ENCODE data around the gene CPA2. TPM values are rescaled to one million over a fixed set of nuclear protein-coding genes. Genes with fewer than 3 reads are reported as not detected.
"Not testable (repeated sequence)": the region's sequence is repeated elsewhere in the genome, so short reads cannot be mapped to it uniquely, and the experiment has no call there.

CPA2 gene
- total and polyA plus RNA-seq, 2 experiments from 2014 or later = 198 to 303 TPM

DNA sequence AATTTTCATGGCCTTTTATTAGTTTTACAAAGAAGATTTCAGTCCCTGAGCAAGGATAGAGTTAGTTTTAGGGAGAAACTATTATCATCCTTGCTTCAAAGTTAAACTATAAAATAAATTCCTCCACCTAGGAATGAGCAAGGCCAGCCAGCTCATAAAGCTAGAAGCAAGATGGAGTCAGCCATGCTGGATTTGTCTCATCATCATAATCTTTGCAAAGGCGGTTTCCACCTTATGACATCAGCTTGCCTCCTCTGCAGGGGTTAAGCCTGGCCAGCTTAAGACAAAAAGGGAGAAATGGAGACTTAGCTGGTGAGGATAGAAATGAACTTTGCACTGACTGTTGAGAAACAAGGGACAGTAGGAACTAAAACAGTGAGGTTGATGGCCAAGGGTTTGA is 40.3 kb upstream of the CPA2 start:
- Histone ChIP-seq H3K4me1 (ENCODE audit: insufficient read depth) (peaks cover 21% of the 10 kb centered on the region), H3K79me2 (no peaks in the 10 kb centered on the region), H3K36me3 (replicated peaks; ENCODE audit: insufficient read depth, low read depth) (no peaks in the 10 kb centered on the region), H2AFZ (no peak overlapping the region), H4K20me1 (ENCODE audit: insufficient read depth, poor library complexity, severe bottlenecking) (no peaks in the 10 kb centered on the region), H3K4me2 (no peak overlapping the region), H3K9me2 (replicated peaks; ENCODE audit: insufficient read depth) (no peaks in the 10 kb centered on the region), H3K9me3 (ENCODE audit: low read depth) (no peaks in the 10 kb centered on the region), H3K27ac (no peak overlapping the region), H3K27me3 (no peaks in the 10 kb centered on the region), H3K4me3 (no peak overlapping the region)
- no peak for DNase-seq (ENCODE audit: low spot score)
- 96% methylated on average over 1 of the region's 1 CpG for WGBS (ENCODE audit: low lambda C conversion rate, missing lambda C conversion rate)
- no peak for TF ChIP-seq EZH2 (IDR thresholded peaks at IDR 0.05; ENCODE audit: borderline replicate concordance)
- TF ChIP-seq, protein P1, sequence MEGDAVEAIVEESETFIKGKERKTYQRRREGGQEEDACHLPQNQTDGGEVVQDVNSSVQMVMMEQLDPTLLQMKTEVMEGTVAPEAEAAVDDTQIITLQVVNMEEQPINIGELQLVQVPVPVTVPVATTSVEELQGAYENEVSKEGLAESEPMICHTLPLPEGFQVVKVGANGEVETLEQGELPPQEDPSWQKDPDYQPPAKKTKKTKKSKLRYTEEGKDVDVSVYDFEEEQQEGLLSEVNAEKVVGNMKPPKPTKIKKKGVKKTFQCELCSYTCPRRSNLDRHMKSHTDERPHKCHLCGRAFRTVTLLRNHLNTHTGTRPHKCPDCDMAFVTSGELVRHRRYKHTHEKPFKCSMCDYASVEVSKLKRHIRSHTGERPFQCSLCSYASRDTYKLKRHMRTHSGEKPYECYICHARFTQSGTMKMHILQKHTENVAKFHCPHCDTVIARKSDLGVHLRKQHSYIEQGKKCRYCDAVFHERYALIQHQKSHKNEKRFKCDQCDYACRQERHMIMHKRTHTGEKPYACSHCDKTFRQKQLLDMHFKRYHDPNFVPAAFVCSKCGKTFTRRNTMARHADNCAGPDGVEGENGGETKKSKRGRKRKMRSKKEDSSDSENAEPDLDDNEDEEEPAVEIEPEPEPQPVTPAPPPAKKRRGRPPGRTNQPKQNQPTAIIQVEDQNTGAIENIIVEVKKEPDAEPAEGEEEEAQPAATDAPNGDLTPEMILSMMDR (IDR thresholded peaks at IDR 0.05; ENCODE audit: poor library complexity) = no peak
- TF ChIP-seq EZH2phosphoT487 (IDR thresholded peaks at IDR 0.05; ENCODE audit: low read depth, severe bottlenecking, unreplicated experiment) = no peak

DNA sequence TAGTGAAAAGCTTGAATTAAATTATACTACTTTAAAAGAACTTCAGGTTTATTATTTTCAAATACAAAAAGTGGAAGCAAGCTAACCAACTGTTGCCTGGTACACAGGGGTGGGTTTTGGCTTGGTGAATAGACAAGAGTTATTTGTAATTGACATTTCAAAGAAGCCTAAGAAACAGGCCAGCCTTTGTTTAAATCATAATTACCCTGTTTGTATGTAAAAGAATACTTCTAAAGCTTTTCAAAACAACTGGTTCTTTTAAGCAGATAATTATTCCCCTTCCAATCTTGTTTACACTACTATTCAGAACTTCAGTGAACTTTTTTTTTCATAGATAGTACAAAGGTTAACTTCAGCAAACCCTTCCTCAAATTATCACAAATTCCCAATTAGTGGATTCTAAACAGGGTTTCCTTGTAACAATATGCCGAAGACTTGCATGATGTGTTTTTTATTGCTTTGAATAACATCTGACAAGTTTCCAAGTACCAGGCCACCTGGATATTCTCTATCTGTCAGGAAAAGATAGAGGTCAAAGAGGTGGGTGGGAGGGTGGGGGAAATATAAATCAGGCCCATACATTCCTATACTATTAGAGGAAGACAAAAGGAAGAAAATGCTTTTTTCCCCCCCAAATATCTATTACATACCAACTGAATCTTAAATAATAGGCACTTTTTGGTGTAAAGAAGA is 38.6 kb upstream of the CPA2 start:
- Histone ChIP-seq H3K79me2 (no peaks in the 10 kb centered on the region), H3K4me2 (peak overlapping the region; percentile 26), H3K4me3 (no peak overlapping the region), H3K27ac (peak overlapping the region; percentile 91), H3K9me3 (ENCODE audit: low read depth) (no peaks in the 10 kb centered on the region), H3K36me3 (replicated peaks; ENCODE audit: insufficient read depth, low read depth) (no peaks in the 10 kb centered on the region), H2AFZ (no peak overlapping the region), H3K27me3 (no peaks in the 10 kb centered on the region), H3K4me1 (ENCODE audit: insufficient read depth) (peaks cover 21% of the 10 kb centered on the region), H4K20me1 (ENCODE audit: insufficient read depth, poor library complexity, severe bottlenecking) (no peaks in the 10 kb centered on the region), H3K9me2 (replicated peaks; ENCODE audit: insufficient read depth) (no peaks in the 10 kb centered on the region)
- TF ChIP-seq, protein P1 (IDR thresholded peaks at IDR 0.05; ENCODE audit: poor library complexity) = no peak
- TF ChIP-seq EZH2 (IDR thresholded peaks at IDR 0.05; ENCODE audit: borderline replicate concordance) = no peak
- no peak for TF ChIP-seq EZH2phosphoT487 (IDR thresholded peaks at IDR 0.05; ENCODE audit: low read depth, severe bottlenecking, unreplicated experiment)
- 10% methylated on average over 1 of the region's 1 CpG for WGBS (ENCODE audit: low lambda C conversion rate, missing lambda C conversion rate)
- DNase-seq (ENCODE audit: low spot score) = no peak

DNA sequence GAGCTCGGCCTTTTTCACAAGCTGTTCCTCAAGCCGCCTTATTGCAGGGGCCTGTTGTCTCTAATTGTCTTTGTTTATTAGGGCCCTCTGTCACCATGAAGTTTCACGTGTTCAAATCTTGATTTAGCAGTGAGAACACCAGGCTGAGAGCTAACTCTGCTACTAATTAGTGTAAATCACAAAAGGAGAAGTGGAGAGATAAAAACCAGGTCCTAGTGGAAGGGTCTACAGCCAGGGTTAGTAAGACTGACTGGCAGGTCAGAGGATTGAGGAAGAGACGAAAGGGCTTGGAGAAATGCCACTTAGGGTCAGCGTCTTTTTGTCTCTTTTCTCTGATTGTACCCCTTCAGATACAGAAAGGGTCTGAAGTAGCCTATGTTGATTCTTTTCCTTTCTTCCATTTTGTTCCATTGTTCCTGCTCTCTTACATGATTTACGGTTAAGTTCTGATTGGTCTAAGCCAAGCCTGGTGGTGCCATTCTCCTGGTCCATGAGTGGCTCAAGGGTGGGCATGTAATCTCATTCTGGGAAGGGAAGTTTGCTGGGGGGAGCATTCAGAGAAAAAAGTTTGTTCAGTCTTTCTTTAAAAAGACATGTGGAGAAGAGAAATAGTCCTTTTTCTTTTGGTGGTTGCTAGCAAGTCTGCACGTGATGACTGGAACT is 37.7 kb upstream of the CPA2 start:
- Histone ChIP-seq H2AFZ (peak overlapping the region; percentile 36), H3K4me2 (no peak overlapping the region)

DNA sequence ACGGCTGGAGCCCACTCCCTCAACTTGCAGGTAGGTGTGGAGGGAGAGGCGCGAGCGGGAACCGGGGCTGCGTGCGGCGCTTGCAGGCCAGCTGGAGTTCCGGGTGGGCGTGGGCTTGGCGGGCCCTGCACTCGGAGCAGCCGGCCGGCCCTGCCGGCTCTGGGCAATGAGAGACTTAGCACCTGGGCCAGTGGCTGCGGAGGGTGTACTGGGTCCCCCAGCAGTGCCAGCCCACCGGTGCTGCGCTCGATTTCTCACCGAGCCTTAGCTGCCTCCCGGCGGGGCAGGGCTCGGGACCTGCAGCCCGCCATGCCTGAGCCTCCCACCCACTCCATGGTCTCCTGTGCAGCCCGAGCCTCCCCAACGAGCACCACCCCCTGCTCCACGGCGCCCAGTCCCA is 36.7 kb upstream of the CPA2 start:
- H3K4me3 ChIP-seq = not testable (repeated sequence)

More for the DNA sequence above, 37.7 kb upstream of the CPA2 start:
- Histone ChIP-seq H3K27ac (peak overlapping the region; percentile 91), H3K9me2 (replicated peaks; ENCODE audit: insufficient read depth) (no peaks in the 10 kb centered on the region), H3K4me3 (no peak overlapping the region), H3K4me1 (ENCODE audit: insufficient read depth) (peaks cover 21% of the 10 kb centered on the region), H3K36me3 (replicated peaks; ENCODE audit: insufficient read depth, low read depth) (no peaks in the 10 kb centered on the region), H4K20me1 (ENCODE audit: insufficient read depth, poor library complexity, severe bottlenecking) (no peaks in the 10 kb centered on the region), H3K27me3 (no peaks in the 10 kb centered on the region), H3K79me2 (no peaks in the 10 kb centered on the region), H3K9me3 (ENCODE audit: low read depth) (no peaks in the 10 kb centered on the region)
- DNase-seq (ENCODE audit: low spot score) = no peak
- TF ChIP-seq EZH2 (IDR thresholded peaks at IDR 0.05; ENCODE audit: borderline replicate concordance) = no peak
- TF ChIP-seq, protein P1 (IDR thresholded peaks at IDR 0.05; ENCODE audit: poor library complexity) = no peak
- TF ChIP-seq EZH2phosphoT487 (IDR thresholded peaks at IDR 0.05; ENCODE audit: low read depth, severe bottlenecking, unreplicated experiment) = no peak
- 60% methylated on average over 7 of the region's 7 CpGs for WGBS (ENCODE audit: low lambda C conversion rate, missing lambda C conversion rate)

More for the DNA sequence above, 36.7 kb upstream of the CPA2 start:
- not testable (repeated sequence) for H2AFZ ChIP-seq; DNase-seq (ENCODE audit: low spot score); H3K79me2 ChIP-seq; H4K20me1 ChIP-seq (ENCODE audit: insufficient read depth, poor library complexity, severe bottlenecking); H3K9me2 ChIP-seq (replicated peaks; ENCODE audit: insufficient read depth); H3K9me3 ChIP-seq (ENCODE audit: low read depth); H3K27ac ChIP-seq; H3K4me2 ChIP-seq; H3K27me3 ChIP-seq; H3K36me3 ChIP-seq (replicated peaks; ENCODE audit: insufficient read depth, low read depth)
- 96% methylated on average over 25 of the region's 28 CpGs for WGBS (ENCODE audit: low lambda C conversion rate, missing lambda C conversion rate)
- peaks cover 21% of the 10 kb centered on the region for H3K4me1 ChIP-seq (ENCODE audit: insufficient read depth)

All from hepatocyte (in vitro differentiated cells).